HG02798 (cell line): ENCODE measurements around the gene ADNP.

ENCODE experiments used
- ATAC-seq: cut with Tn5 transposase; IDR thresholded peaks from one replicate; pipeline ENCODE4 v1.9.1; 2021; ENCODE audit warnings: mild to moderate bottlenecking; ENCODE audit not compliant: unreplicated experiment, poor library complexity

ADNP gene

DNA sequence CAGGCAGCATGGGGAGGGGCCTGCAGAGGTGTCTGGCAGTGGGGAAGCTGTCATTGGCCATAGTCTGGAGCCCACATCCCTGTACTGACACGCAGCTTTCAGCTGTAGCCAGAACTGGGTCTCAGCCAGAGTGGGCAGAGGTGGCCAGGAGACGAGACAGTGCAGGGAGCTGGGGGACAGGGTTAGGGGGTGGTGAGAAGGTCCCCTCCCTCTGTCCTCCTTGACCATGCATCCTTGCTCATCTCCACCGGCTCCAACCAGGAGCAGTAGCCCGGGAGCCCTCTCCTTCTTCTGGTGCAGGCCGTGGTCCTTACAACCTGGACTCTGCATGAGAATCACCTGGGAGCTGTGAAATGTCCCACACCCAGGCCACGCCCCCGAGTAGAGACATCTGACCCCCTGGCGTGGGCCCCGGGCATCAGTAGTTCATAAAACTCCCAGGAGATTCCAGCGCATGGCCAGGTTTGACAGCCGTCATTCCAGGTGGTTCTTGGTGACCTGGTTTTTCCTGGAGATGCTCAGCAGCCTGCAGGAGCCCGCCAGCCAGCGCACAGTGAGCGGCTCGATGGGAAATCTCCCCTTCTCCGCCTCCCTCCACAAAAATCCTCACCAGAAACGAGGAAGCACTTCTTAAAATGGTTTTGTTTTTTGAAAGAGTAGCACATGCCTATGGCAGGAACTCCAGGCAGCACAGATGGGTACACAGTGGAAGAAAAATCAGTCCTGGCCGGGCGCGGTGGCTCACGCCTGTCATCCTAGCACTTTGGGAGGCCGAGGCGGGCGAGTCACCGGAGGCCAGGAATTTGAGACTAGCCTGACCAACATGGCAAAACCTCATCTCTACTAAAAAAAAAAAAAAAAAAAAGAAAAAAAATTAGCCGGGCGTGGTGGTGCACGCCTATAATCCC lies 56.2 kb downstream of the ADNP start:
- no peak for ATAC-seq

DNA sequence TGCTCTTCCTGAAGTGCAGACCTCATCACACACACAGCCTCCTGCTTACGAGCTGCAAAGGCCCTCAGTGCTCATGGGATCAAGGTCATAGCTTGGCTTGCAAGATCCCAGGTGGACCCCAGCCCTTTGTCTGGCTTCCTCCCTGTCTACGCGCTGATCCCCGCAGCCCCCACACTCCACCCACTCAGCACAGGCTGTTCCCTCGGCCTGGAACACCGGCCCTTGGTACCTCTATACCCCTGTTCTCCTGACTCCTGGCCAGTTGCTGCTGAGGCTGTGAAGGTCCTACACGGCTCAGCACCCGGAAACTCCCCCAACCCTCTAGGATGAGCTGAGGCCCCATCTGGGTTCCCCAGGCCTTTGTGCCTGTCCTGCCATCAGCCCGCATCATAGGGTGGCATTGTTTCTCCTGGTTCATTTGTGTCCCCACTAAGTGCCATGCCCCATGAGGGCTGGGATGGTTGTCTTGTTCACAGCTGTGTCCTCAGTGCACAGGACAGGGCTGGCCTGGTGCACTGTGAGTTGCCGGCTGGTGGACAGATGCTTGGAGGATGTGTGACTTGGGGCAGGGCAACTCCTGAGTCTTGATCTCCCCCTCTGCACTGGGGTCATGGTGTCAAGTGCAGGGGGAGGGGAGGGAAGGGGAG lies 57.0 kb downstream of the ADNP start:
- ATAC-seq: no peak

DNA sequence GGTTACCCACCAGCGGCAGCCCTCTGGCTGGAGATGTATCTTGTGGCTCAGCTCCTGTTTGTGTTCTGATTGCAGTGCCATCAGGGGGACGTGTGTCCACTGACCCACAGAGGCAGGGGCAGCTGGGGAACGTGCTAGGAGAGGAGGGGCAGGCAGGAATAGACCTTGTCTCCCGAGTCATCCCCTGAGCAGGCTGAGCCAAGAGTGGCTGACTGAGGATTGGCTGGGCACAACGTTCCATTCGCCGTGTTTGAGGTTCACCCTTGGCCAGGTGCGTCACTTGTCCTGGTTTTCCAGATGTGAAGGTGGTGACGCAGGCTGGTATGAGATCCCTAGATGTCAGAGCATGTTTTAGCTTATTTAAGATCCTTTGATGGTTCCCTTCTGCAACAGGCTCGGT lies 57.7 kb downstream of the ADNP start:
- ATAC-seq: no peak

DNA sequence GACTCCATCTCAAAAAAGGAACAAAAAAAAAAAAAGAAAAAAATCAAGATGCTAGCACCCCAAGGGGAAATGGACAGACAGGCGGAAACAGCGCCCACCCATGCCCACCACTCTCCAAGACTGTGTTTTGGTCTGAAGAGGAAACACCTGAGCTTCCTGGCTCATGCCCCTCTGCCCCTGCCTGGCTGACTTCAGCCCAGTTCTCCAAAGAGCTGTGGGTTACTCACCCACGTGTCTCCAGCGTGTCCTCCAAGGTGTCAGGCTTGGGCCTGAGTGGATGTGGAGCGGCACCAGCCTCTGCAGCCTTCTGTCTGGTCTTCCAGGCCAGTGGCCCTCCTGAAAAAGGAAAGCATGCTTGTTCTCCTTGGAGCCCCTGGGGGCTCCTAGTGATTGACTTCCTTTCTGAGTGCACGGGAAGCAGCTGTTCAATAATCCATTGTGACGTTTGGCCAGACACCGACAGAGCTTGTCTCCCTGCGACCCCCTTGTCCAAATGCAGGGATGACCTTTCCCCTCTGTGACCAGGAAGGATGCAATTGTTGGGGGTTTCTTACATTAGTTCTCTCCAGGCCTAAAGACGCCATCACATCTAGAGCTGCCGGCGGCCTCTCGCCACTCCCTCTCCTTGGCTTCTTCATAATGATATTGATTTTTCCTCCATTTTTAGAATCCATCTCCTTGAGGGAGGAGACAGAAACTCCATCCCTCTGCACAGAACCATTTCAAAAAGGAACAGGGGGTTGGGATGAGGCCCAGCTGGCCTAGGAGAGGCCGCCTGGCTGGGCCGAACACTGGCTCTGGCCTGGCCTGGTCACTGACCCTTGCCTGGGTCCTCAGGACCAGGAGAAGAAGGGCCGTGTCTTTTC lies 58.4 kb downstream of the ADNP start:
- ATAC-seq: no peak

DNA sequence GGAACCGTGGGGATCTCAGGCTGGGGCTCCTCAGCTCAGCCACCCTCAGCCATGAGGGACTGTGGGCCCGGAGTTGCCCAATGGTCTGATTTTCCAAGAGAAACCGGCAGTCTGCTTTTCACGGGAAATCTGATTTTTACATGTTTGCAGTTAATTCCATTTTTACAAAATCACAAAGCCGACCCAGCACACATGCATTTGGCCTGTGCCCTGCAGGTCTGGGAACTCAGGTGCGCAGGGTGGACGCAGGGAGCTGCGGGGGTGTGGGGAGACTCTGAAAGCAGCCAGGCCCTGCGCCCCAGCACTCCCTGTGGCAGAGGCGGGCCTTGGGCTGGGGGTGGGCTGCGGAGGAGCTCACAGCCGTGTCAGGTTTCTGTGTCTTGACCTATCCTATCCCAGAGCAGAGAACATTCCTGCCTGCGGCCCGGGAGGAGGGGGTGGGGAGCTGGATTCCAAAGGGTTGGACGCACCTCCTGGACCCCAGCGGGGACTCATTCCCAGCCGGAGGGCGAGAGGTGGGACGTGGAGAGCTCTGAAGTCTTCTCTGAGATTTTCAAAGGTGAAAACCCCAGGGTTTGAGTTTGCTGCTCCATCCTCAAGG lies 60.6 kb downstream of the ADNP start:
- no peak for ATAC-seq

DNA sequence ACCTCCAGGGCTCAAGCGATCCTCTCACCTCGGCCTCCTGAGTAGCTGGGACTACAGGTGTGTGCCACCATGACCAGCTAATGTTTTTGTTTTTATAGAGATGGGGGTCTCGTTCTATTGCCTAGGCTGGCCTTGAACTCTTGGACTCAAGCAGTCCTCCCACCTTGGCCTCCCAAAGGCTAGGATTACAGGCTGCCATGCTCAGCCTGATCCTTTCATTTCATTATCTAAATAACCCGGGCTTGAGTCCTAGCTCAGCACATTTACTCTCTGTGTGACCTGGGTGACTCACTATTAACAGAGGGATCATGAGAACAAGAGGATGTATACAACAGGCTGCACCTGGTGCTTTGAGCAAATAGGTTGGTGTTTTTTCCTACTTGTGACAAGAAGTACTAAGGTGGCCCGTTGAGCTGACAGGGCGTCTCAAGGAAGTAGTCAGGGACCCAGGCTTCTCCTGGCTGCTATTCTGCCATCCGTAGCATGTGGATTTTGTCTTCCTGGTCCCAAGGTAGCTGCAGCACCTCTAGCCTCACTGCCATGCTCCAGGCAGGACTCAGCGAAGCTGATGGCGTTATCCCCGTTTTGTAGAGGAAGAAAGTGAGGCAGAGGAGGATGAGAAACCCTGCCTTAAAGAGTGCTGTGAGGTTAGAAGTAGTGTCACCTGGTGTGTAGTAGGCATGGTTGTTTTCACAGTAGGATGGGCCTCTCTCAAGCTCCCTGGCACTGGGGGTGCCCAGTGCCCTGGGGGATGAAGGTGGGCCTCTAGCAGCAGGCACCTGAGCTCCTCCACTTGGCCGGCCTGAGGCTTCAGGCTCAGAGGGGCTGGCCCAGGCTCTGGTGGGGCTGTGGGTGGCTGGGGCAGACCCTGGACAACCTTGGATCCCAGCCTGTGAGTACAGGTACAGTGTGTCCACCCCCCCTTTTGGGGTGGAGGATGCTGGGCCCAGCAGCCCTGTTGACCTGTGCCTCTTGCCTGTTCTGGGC lies 62.4 kb downstream of the ADNP start:
- no peak for ATAC-seq

DNA sequence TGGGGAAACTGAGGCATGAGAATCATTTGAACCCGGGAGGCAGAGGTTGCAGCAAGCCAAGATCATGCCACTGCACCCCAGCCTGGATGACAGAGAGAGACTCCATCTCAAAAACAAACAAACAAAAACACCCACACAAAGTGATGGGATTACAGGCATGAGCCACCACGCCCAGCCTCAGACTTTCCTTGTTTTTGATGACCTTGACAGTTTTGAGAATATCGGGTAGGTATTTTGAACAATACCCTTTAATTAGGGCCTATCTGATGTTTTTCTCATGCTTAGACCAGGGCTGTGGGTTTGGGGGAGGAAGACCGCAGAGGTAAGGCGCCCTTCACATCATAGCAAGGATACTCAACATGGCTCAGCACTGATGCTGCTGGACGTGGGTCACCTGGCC lies 63.4 kb downstream of the ADNP start:
- ATAC-seq: no peak

DNA sequence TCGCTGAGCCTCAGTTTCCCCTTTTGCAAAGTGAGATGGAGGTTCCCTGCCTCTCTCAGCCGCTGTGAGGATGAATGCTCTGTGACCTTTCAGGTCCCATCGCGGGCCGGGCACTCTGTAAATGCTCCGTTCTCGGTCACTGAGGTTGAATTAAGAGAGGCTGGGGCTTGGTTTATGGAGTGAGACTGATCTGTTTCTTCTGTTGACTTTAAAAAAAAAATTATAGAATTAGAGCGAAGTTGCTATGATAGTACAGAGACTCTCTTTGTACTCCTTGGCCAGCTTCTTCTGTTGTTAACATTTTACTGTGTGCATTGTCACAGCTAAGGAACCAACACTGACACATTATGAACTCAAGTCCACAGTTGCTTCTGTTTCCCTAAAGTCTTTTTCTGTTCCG lies 64.4 kb downstream of the ADNP start:
- ATAC-seq: no peak

DNA sequence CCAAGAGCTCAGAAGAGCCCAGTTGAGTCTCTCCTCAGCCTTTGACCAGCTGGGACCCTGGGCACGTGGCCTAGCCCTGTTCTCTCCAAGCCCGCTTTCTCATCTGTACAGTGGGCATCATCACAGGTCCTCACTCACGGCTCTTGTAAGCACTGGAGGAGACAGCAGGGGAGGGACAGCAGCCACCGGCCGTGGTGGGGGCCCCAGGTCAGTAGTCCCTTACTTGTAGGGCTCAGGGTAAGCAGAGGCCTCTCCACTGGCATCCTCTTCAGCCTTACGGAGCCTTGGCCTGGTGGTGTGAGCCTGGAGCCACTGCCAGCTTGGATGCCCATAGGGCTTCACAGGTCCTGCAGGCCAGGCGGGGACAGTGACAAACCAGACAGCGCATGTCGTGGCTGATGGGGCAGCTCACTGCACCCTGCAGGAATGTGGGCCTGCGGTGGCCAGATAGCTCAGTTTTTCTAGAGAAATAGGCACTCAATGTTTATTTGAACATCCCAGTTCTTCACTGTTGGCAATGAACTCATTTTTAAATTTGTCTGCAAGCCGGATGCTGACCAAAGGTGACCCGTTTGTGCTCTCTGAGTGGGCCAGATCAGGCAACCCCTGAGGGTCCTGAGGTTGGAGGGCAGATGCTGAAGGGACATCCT lies 65.1 kb downstream of the ADNP start:
- no peak for ATAC-seq

DNA sequence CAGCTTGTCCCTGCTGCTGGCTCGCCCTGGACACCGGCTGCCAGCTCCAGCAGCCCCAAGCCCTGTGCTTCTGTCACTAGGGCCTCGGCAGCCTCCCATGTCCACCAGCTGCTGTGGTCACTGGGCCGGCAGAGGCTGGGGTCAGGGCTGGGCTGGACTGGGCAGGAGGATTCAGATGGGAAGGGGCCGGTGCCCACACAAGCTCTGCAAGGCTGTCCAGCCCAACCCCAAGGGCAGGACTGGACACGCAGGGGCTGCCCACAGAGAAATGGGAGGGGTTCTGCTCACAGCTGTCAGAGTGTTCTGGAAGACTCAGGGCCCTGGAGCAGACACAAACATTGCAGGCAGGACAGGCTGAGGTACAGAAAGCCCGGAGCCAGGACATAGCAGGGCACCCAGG lies 65.6 kb downstream of the ADNP start:
- no peak for ATAC-seq

DNA sequence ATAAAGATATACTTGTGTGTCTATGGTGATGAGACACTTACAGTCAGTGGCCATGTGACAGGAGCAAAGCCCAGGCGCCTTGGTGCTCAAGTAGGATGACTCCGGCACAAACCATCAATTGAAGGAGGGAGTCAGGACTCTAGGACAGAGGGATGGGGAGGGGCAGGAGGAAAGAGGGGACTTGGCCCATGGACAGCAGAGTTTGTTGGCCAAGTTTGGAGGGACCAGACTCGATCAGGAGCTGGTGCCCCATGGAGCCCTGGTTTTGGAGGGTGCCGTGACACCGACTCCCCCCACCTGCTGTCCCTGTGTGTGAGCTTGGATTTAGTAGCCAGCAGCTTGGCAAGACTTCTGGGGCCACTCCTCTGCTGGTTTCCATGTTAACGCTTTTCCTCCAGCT lies 66.1 kb downstream of the ADNP start:
- no peak for ATAC-seq

DNA sequence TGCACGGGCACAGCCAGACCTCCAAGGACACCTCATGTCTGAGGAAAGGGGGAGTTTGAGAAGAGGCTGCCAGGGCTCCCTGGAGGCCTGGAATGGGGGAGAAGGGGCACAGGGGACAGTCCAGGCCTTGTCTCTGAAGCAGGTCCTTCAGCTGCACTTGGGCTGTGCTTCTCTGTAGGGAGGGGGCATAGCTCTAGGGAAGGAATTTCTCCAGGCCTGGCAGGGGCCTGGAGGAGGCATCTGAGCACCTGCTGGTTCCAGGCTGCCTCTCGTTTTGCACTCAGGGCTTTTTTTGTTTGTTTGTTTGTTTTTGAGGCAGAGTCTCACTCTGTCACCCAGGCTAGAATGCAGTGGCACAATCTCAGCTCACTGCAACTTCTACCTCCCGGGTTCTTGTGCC lies 68.7 kb downstream of the ADNP start:
- no peak for ATAC-seq

DNA sequence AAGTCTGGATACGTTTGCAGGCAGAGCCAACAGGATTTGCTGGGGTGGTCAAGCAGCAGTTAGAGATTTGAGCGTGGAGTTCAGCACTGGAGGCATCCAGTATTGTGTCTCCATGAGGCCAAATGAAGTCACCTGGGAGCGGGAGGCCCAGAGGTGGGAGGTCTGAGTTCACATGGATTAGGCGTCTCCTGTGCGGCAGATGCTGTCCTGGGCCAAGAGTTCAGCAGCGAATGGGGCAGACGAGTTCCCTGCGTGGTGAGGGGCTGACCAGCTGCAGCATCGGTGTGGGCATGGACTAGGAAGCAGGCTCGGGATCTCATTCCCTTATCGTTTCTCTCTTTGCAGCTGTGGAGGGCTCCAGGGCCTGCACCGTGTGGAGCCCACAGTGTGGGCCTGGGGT lies 70.2 kb downstream of the ADNP start:
- no peak for ATAC-seq

DNA sequence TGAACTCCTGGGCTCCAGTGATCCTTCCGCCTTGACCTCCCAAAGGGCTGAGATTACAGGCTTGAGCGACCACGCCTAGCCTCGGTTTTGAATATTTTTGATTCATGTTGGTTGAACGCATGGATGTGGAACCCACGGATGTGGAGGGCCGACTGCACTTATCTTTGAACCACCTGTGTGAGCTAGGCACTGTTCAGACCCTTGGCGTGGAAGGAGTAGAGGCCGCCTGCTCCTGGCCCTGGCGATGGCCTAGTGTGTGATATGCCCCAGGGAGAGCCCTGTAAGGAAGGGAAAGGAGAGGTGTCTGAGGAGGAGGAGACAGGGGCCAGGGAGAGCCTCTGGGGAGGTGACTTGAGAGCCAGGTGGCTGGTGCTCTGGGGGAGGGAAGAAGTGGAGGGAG lies 72.1 kb downstream of the ADNP start:
- no peak for ATAC-seq

DNA sequence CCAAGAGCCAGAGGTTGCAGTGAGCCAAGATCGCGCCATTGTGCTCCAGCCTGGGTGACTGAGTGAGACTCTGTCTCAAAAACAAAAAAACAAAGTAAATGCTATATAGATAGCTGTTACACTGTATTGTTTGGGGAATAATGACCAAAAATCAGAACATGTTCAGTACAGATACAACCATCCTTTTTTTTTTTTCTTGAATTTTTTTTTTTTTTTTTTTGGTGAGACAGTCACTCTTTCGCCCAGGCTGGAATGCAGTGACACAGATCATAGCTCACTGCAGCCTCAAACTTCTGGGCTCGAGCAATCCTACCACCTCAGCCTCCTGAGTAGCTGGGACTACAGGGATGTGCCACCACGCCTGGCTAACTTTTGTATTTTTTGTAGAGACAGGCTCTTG lies 72.7 kb downstream of the ADNP start:
- ATAC-seq: no peak

DNA sequence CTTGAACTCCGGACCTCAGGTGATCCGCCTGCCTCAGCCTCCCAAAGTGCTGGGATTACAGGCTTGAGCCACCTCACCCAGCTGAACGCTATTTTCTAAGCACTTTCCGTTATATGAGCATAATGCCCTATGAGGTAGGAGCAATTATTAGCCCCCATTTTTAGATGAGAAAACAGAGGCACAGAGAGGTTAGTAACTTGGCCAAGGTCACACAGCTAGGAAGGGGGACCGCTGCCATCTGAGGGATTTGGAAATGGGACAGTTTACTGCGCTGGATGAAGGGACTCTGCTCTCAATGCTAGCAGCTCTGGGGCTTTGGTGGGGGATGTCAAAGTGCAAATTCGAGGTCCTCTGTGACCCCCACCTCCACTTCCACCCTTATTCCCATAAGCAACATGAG lies 73.9 kb downstream of the ADNP start:
- no peak for ATAC-seq

DNA sequence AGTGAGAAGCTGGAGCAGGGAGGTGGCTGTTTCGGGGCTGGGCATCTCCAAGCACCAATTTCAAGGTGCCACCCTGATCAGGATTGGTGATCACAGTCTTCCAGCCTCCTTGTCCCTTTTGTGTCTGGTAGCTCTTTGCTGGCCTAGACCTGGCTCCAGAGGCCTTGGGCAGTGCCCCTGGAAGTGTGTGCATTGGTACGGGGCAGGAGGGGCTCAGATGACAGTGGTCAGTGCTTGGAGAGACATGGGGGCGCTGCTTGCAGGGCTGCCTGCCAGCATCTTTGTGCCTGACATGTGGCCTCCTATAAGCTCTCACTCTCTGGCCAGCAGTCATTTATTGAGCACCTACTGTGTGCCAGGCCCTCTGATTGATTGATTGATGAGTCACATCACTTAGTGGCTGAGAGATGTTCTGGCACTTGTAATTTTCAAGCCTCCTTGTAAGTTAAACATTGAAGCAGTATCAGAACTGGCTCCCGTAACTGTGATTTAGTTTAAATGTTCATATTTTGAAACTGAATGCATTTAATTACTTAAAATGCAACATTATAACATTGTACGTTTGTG lies 74.7 kb downstream of the ADNP start:
- no peak for ATAC-seq
